OCI-M2 (cell line): ENCODE data around the gene ARL6IP5.

Experiments
- DNase-seq: peaks from one replicate; lab custom pipeline; 2025; ENCODE audit not compliant: unreplicated experiment; lab: John Stamatoyannopoulos, UW

Gene ARL6IP5

GRCh38 chr3:69085833-69086722 lies 1.3 kb downstream of the ARL6IP5 start:
- no peak for DNase-seq

- no peak for DNase-seq
Observed at GRCh38 chr3:69087030-69087791, 2.5 kb downstream of the ARL6IP5 start.

- no peak for DNase-seq
Observed at GRCh38 chr3:69088063-69088462, 3.3 kb downstream of the ARL6IP5 start.

GRCh38 chr3:69090021-69090420 lies 5.3 kb downstream of the ARL6IP5 start:
- DNase-seq: no peak

GRCh38 chr3:69091389-69092029 lies 6.8 kb downstream of the ARL6IP5 start:
- no peak for DNase-seq

GRCh38 chr3:69092030-69092516 lies 7.3 kb downstream of the ARL6IP5 start:
- no peak for DNase-seq

GRCh38 chr3:69094467-69095205 lies 9.9 kb downstream of the ARL6IP5 start:
- DNase-seq: no peak

- DNase-seq: no peak
Observed at GRCh38 chr3:69095636-69096035, 10.9 kb downstream of the ARL6IP5 start.

GRCh38 chr3:69096299-69096698 lies 11.6 kb downstream of the ARL6IP5 start:
- DNase-seq: no peak

- DNase-seq: no peak
Observed at GRCh38 chr3:69097407-69098086, 12.8 kb downstream of the ARL6IP5 start.

GRCh38 chr3:69099576-69099975 lies 14.8 kb downstream of the ARL6IP5 start:
- no peak for DNase-seq

GRCh38 chr3:69102384-69102783 lies 17.6 kb downstream of the ARL6IP5 start:
- no peak for DNase-seq

- no peak for DNase-seq
Observed at GRCh38 chr3:69103123-69103522, 18.4 kb downstream of the ARL6IP5 start.

GRCh38 chr3:69104586-69104985 lies 19.8 kb downstream of the ARL6IP5 start:
- DNase-seq: no peak

GRCh38 chr3:69105320-69105719 lies 20.6 kb downstream of the ARL6IP5 start:
- DNase-seq: no peak

- DNase-seq: no peak
Observed at GRCh38 chr3:69107841-69108240, 23.1 kb downstream of the ARL6IP5 start.

- no peak for DNase-seq
Observed at GRCh38 chr3:69108811-69109210, 24.1 kb downstream of the ARL6IP5 start.

GRCh38 chr3:69110941-69111546 lies 26.3 kb downstream of the ARL6IP5 start:
- DNase-seq: no peak

GRCh38 chr3:69113536-69113935 lies 28.8 kb downstream of the ARL6IP5 start:
- DNase-seq: no peak

GRCh38 chr3:69115731-69116130 lies 31.0 kb downstream of the ARL6IP5 start:
- DNase-seq: no peak
